Natural killer cell (primary cell): ENCODE measurements around the gene DKK1. TPM values are rescaled to one million over a fixed set of nuclear protein-coding genes. Genes with fewer than 3 reads are reported as not detected.

Experiments
- ATAC-seq, 3 donors: fragments of 150-1000 bp in 2 of 3; fragments of 200-7000 bp in 1 of 3; cut with Tn5 transposase; 1 replicate in 1 of 3; 2 replicates in 2 of 3; pipeline ENCODE4 v1.10.0; 2021; ENCODE audit warnings: mild to moderate bottlenecking in 2 of 3, moderate library complexity in 2 of 3
- DNase-seq, 2 donors: peaks; one replicate each; pipeline versions ENCODE4 v3.0.0 to v3.0.0-alpha.2; 2013 to 2021; ENCODE audit warnings: mixed read lengths in 1 of 2
- H3K27ac ChIP-seq: one replicate; pipeline ENCODE4 v1.5.1; 2013; ENCODE audit warnings: mild to moderate bottlenecking, low read length
- H3K27me3 ChIP-seq: one replicate; pipeline ENCODE4 v1.6.1; 2013; ENCODE audit warnings: low read length; ENCODE audit not compliant: control insufficient read depth, insufficient read depth
- H3K36me3 ChIP-seq: one replicate; pipeline ENCODE4 v1.6.1; 2013; ENCODE audit warnings: low read length; ENCODE audit not compliant: control insufficient read depth, insufficient read depth
- H3K4me1 ChIP-seq: one replicate; pipeline ENCODE4 v1.6.1; 2013; ENCODE audit warnings: low read length; ENCODE audit not compliant: control insufficient read depth, insufficient read depth
- H3K4me3 ChIP-seq: one replicate; pipeline ENCODE4 v1.5.1; 2013; ENCODE audit warnings: low read length
- H3K9me3 ChIP-seq: one replicate; pipeline ENCODE4 v1.6.1; 2013; ENCODE audit warnings: low read length; ENCODE audit not compliant: control insufficient read depth, insufficient read depth
- H3K27ac Mint-ChIP-seq, 2 donors: one replicate each; pipeline ENCODE4 v1.8.0; 2022; ENCODE audit warnings: mild to moderate bottlenecking in 2 of 2, mixed read lengths in 2 of 2, moderate library complexity in 1 of 2
- H3K27me3 Mint-ChIP-seq, 2 donors: one replicate each; pipeline ENCODE4 v1.8.0; 2022; ENCODE audit warnings: low read depth in 2 of 2, mixed read lengths in 2 of 2
- H3K36me3 Mint-ChIP-seq: one replicate; pipeline ENCODE4 v1.8.0; 2022; ENCODE audit warnings: mixed read lengths
- H3K4me1 Mint-ChIP-seq, 2 donors: one replicate each; pipeline ENCODE4 v1.8.0; 2022; ENCODE audit warnings: mixed read lengths in 2 of 2
- H3K4me3 Mint-ChIP-seq: one replicate; pipeline ENCODE4 v1.8.0; 2022; ENCODE audit warnings: mild to moderate bottlenecking, moderate library complexity, mixed read lengths
- H3K9me3 Mint-ChIP-seq, 2 donors: one replicate each; pipeline ENCODE4 v1.8.0; 2022; ENCODE audit warnings: mixed read lengths in 2 of 2
- CTCF ChIP-seq: fragments of 200-600 bp; IDR thresholded peaks from one replicate; pipeline ENCODE4 v1.8.0; 2022; ENCODE audit warnings: antibody characterized with exemption
- WGBS: methylation state at CpG from one replicate; pipeline ENCODE4 v1.1.7; 2013; ENCODE audit warnings: missing lambda C conversion rate; ENCODE audit not compliant: insufficient coverage; 5-methylcytosine and 5-hydroxymethylcytosine counted together
- intact Hi-C: fragments of 100-400 bp; cut with micrococcal nuclease; formaldehyde crosslinking; loops from one replicate; pipeline ENCODE4 v1.14.2; 2022
- total RNA-seq, 4 donors: library from RNA; stranded (reverse); fragments of 120-200 nt in 1 of 4; gene quantifications; one replicate each; pipeline versions ENCODE4 v1.2.3 to v1.2.4, GENCODE V29; 2013 to 2022

Gene DKK1
- total RNA-seq, 3 donors from 2014 or later (not counting 1 experiment from before 2014, with no cell fraction given) = not detected

GRCh38 chr10:52348037-52348564, 34.0 kb downstream of the DKK1 start:
- H3K27ac Mint-ChIP-seq = no peak overlapping the region
- WGBS = 90% methylated on average over 5 of the region's 5 CpGs
- ATAC-seq = no peak

GRCh38 chr10:52351914-52352330, 37.8 kb downstream of the DKK1 start:
- H3K36me3 ChIP-seq = no peaks in the 10 kb centered on the region
- H3K4me1 ChIP-seq = no peaks in the 10 kb centered on the region
- H3K4me3 Mint-ChIP-seq = no peak overlapping the region
- H3K9me3 Mint-ChIP-seq = peaks cover 0 to 2% of the 10 kb centered on the region in 2 donors
- H3K27ac Mint-ChIP-seq = no peak overlapping the region
- H3K36me3 Mint-ChIP-seq = no peaks in the 10 kb centered on the region
- no peak overlapping the region for H3K4me3 ChIP-seq
- no peak overlapping the region for H3K27ac ChIP-seq
- no peaks in the 10 kb centered on the region for H3K4me1 Mint-ChIP-seq
- no peaks in the 10 kb centered on the region for H3K27me3 ChIP-seq
- H3K27me3 Mint-ChIP-seq = peaks cover 0 to 4% of the 10 kb centered on the region in 2 donors
- intact Hi-C loops = no loop called here
- TF ChIP-seq CTCF = no peak
- no peaks in the 10 kb centered on the region for H3K9me3 ChIP-seq
- ATAC-seq = no peak
- WGBS = 100% methylated on average over 1 of the region's 2 CpGs
- DNase-seq = no peak

More at GRCh38 chr10:52348037-52348564, 34.0 kb downstream of the DKK1 start:
- H3K36me3 Mint-ChIP-seq = no peaks in the 10 kb centered on the region
- H3K27me3 Mint-ChIP-seq = no peaks in the 10 kb centered on the region
- no peaks in the 10 kb centered on the region for H3K4me1 Mint-ChIP-seq
- H3K9me3 Mint-ChIP-seq = peaks cover 0 to 2% of the 10 kb centered on the region in 2 donors
- no peaks in the 10 kb centered on the region for H3K27me3 ChIP-seq
- no peaks in the 10 kb centered on the region for H3K4me1 ChIP-seq
- TF ChIP-seq CTCF = no peak
- H3K4me3 Mint-ChIP-seq = no peak overlapping the region
- no peaks in the 10 kb centered on the region for H3K9me3 ChIP-seq
- no peak for DNase-seq
- intact Hi-C loops = no loop called here
- no peaks in the 10 kb centered on the region for H3K36me3 ChIP-seq
- no peak overlapping the region for H3K27ac ChIP-seq
- H3K4me3 ChIP-seq = no peak overlapping the region

- no peak overlapping the region for H3K27ac ChIP-seq
- H3K36me3 ChIP-seq = no peaks in the 10 kb centered on the region
- H3K9me3 ChIP-seq = no peaks in the 10 kb centered on the region
- DNase-seq = no peak
- no peak for ATAC-seq
- peaks cover 0 to 2% of the 10 kb centered on the region in 2 donors for H3K9me3 Mint-ChIP-seq
- intact Hi-C loops = no loop called here
- no peaks in the 10 kb centered on the region for H3K36me3 Mint-ChIP-seq
- H3K27ac Mint-ChIP-seq = no peak overlapping the region
- no peak overlapping the region for H3K4me3 Mint-ChIP-seq
- H3K4me1 ChIP-seq = no peaks in the 10 kb centered on the region
- no peaks in the 10 kb centered on the region for H3K27me3 ChIP-seq
- no peak overlapping the region for H3K4me3 ChIP-seq
- 87% methylated on average over 2 of the region's 2 CpGs for WGBS
- TF ChIP-seq CTCF = no peak
- no peaks in the 10 kb centered on the region for H3K4me1 Mint-ChIP-seq
- peaks cover 0 to 4% of the 10 kb centered on the region in 2 donors for H3K27me3 Mint-ChIP-seq
These were observed 39.1 kb downstream of the DKK1 start for GRCh38 chr10:52353205-52353604.

- Histone ChIP-seq H3K9me3 (no peaks in the 10 kb centered on the region), H3K4me3 (no peak overlapping the region), H3K4me1 (no peaks in the 10 kb centered on the region), H3K27ac (no peak overlapping the region), H3K27me3 (no peaks in the 10 kb centered on the region), H3K36me3 (no peaks in the 10 kb centered on the region)
- Mint-ChIP-seq H3K9me3 (peaks cover 0 to 2% of the 10 kb centered on the region in 2 donors), H3K4me3 (no peak overlapping the region), H3K27ac (no peak overlapping the region), H3K27me3 (peaks cover 0 to 4% of the 10 kb centered on the region in 2 donors), H3K4me1 (no peaks in the 10 kb centered on the region), H3K36me3 (no peaks in the 10 kb centered on the region)
- DNase-seq = no peak
- no peak for TF ChIP-seq CTCF
- no peak for ATAC-seq
- 13% methylated on average over 1 of the region's 1 CpG for WGBS
- intact Hi-C loops = no loop called here
These were observed 39.9 kb downstream of the DKK1 start for GRCh38 chr10:52353960-52354394.
